IMR-90 (cell line): Measurements from ENCODE around the gene KCNK7. TPM values are rescaled to one million over a fixed set of nuclear protein-coding genes. Genes with fewer than 3 reads are reported as not detected.

Experiments used
- ATAC-seq: fragments of 200-7000 bp; cut with Tn5 transposase; 2 replicates; pipeline ENCODE4 v1.9.1; 2020; ENCODE audit warnings: low read depth, mild to moderate bottlenecking, moderate library complexity
- BruUV-seq: library from RNA; stranded (reverse); fragments of 400-500 nt; replicated peaks from 2 replicates; lab custom pipeline; 2021; lab: Mats Ljungman, UMichigan
- CTCF ChIA-PET: fragments of 300-600 bp; formaldehyde crosslinking; extraction: SDS; loops from one replicate; lab custom pipeline; 2021; ENCODE audit warnings: antibody characterized with exemption; lab: Yijun Ruan, JAX
- POLR2A ChIA-PET: fragments of 300-600 bp; sonication (Branson Sonifier 250); formaldehyde crosslinking; loops from one replicate; lab custom pipeline; 2022; ENCODE audit warnings: antibody characterized with exemption; ENCODE audit not compliant: unreplicated experiment; lab: Charles Lee
- DNase-seq: peaks from one replicate; pipeline ENCODE4 v3.0.0; 2013
- H2AFZ ChIP-seq: replicated peaks from 2 replicates; pipeline ENCODE3; 2013; ENCODE audit warnings: low read length, mild to moderate bottlenecking; ENCODE audit not compliant: poor library complexity
- H2AK5ac ChIP-seq: 2 replicates; pipeline ENCODE4 v1.6.1; 2013; ENCODE audit warnings: low read depth, low read length, inconsistent platforms
- H2AK9ac ChIP-seq: replicated peaks from 2 replicates; pipeline ENCODE3; 2013; ENCODE audit warnings: mild to moderate bottlenecking, low read depth, low read length, moderate library complexity; ENCODE audit not compliant: poor library complexity
- H2BK120ac ChIP-seq: 2 replicates; pipeline ENCODE4 v1.6.1; 2013; ENCODE audit warnings: low read depth, low read length, inconsistent platforms
- H2BK15ac ChIP-seq: 3 replicates; pipeline ENCODE4 v1.6.1; 2013; ENCODE audit warnings: low read depth, low read length, inconsistent platforms
- H2BK20ac ChIP-seq: 2 replicates; pipeline ENCODE4 v1.6.1; 2013; ENCODE audit warnings: low read depth, mild to moderate bottlenecking, inconsistent platforms, low read length, moderate library complexity
- H2BK5ac ChIP-seq: 2 replicates; pipeline ENCODE4 v1.6.1; 2013; ENCODE audit warnings: mild to moderate bottlenecking, low read depth, low read length, inconsistent platforms; ENCODE audit not compliant: poor library complexity, severe bottlenecking
- H3K14ac ChIP-seq: replicated peaks from 2 replicates; pipeline ENCODE4 v1.6.1; 2013; ENCODE audit warnings: low read depth, low read length, inconsistent platforms
- H3K18ac ChIP-seq: 2 replicates; pipeline ENCODE4 v1.6.1; 2013; ENCODE audit warnings: low read depth, low read length, control low read depth
- H3K23ac ChIP-seq: 2 replicates; pipeline ENCODE4 v1.6.1; 2013; ENCODE audit warnings: low read depth, low read length, inconsistent platforms
- H3K27ac ChIP-seq: 2 replicates; pipeline ENCODE4 v1.5.1; 2013; ENCODE audit warnings: mild to moderate bottlenecking, control low read depth, low read length; ENCODE audit not compliant: insufficient read depth
- H3K27me3 ChIP-seq: 2 replicates; pipeline ENCODE4 v1.6.1; 2013; ENCODE audit warnings: low read length; ENCODE audit not compliant: control insufficient read depth, insufficient read depth
- H3K36me3 ChIP-seq: 2 replicates; pipeline ENCODE4 v1.6.1; 2013; ENCODE audit warnings: low read length, mixed read lengths; ENCODE audit not compliant: control insufficient read depth, insufficient read depth
- H3K4ac ChIP-seq: 2 replicates; pipeline ENCODE4 v1.6.1; 2013; ENCODE audit warnings: low read depth, low read length, inconsistent platforms
- H3K4me1 ChIP-seq: 2 replicates; pipeline ENCODE4 v1.6.1; 2013; ENCODE audit warnings: low read length, mixed read lengths; ENCODE audit not compliant: control insufficient read depth, insufficient read depth
- H3K4me2 ChIP-seq: 2 replicates; pipeline ENCODE4 v1.6.1; 2013; ENCODE audit warnings: low read depth, mild to moderate bottlenecking, control low read depth, low read length, moderate library complexity
- H3K4me3 ChIP-seq: 2 replicates; pipeline ENCODE4 v1.5.1; 2013; ENCODE audit warnings: low read depth, mild to moderate bottlenecking, control low read depth, low read length, moderate library complexity; ENCODE audit not compliant: insufficient read depth
- H3K56ac ChIP-seq: 2 replicates; pipeline ENCODE4 v1.6.1; 2013; ENCODE audit warnings: low read length, inconsistent platforms; ENCODE audit not compliant: insufficient read depth; ENCODE audit errors: extremely low read depth
- H3K79me1 ChIP-seq, 2 experiments: 2 replicates each; pipeline ENCODE4 v1.6.1; 2013; ENCODE audit warnings: low read length in 2 of 2, inconsistent platforms in 1 of 2, low read depth in 1 of 2
- H3K9ac ChIP-seq: 2 replicates; pipeline ENCODE4 v1.6.1; 2013; ENCODE audit warnings: low read depth, low read length, control low read depth
- H3K9me1 ChIP-seq: 2 replicates; pipeline ENCODE4 v1.6.1; 2013; ENCODE audit warnings: low read length, inconsistent platforms; ENCODE audit not compliant: insufficient read depth
- H3K9me3 ChIP-seq: 2 replicates; pipeline ENCODE4 v1.6.1; 2013; ENCODE audit warnings: low read length; ENCODE audit not compliant: control insufficient read depth, insufficient read depth
- H4K20me1 ChIP-seq: 2 replicates; pipeline ENCODE4 v1.6.1; 2013; ENCODE audit warnings: low read length, inconsistent platforms; ENCODE audit not compliant: insufficient read depth
- H4K5ac ChIP-seq: 2 replicates; pipeline ENCODE4 v1.6.1; 2013; ENCODE audit warnings: mild to moderate bottlenecking, low read depth, low read length, control low read depth
- H4K8ac ChIP-seq, 2 experiments: 2 replicates each; pipeline ENCODE4 v1.6.1; 2013; ENCODE audit warnings: low read depth in 2 of 2, low read length in 2 of 2, control low read depth in 1 of 2, inconsistent platforms in 1 of 2
- H4K91ac ChIP-seq: 2 replicates; pipeline ENCODE4 v1.6.1; 2013; ENCODE audit warnings: low read depth, low read length, inconsistent platforms; ENCODE audit not compliant: insufficient read depth
- CEBPB ChIP-seq: IDR thresholded peaks from 2 replicates; pipeline ENCODE4 v1.6.1; 2012; ENCODE audit warnings: low read depth, low read length, improper control_type of control experiment
- CTCF ChIP-seq: conservative IDR thresholded peaks from 2 replicates; pipeline ENCODE4 v1.5.1; 2012; ENCODE audit warnings: mild to moderate bottlenecking, low read depth, low read length, improper control_type of control experiment
- MAFK ChIP-seq: IDR thresholded peaks from 2 replicates; pipeline ENCODE4 v1.6.1; 2012; ENCODE audit warnings: low read depth, low read length, improper control_type of control experiment
- MAZ ChIP-seq: IDR thresholded peaks from 2 replicates; pipeline ENCODE4 v1.6.1; 2012; ENCODE audit warnings: low read depth, mild to moderate bottlenecking, low read length, improper control_type of control experiment, moderate library complexity, borderline replicate concordance
- POLR2A ChIP-seq: IDR thresholded peaks from 2 replicates; pipeline ENCODE4 v1.6.1; 2012; ENCODE audit warnings: mild to moderate bottlenecking, low read depth, low read length
- RAD21 ChIP-seq: IDR thresholded peaks from 2 replicates; pipeline ENCODE4 v1.6.1; 2012; ENCODE audit warnings: low read length, improper control_type of control experiment
- RCOR1 ChIP-seq: IDR thresholded peaks from 2 replicates; pipeline ENCODE4 v1.6.1; 2012; ENCODE audit warnings: mild to moderate bottlenecking, low read length, improper control_type of control experiment; ENCODE audit not compliant: insufficient replicate concordance
- SMC3 ChIP-seq: fragments of 150-350 bp; IDR thresholded peaks from 2 replicates; pipeline ENCODE4 v1.6.1; 2016; ENCODE audit warnings: low read depth, mild to moderate bottlenecking, antibody characterized with exemption, low read length, moderate library complexity
- WGBS, 2 experiments: methylation state at CpG; one replicate each; pipeline versions ENCODE4 v1.1.5 to v1.1.7; 2013; ENCODE audit warnings: missing lambda C conversion rate in 2 of 2; ENCODE audit not compliant: insufficient read length in 1 of 2; ENCODE audit errors: extremely low coverage in 2 of 2; 5-methylcytosine and 5-hydroxymethylcytosine counted together
- dilution Hi-C: fragments of 300-500 bp; cut with HindIII; formaldehyde crosslinking; loops from one replicate; pipeline ENCODE4 v1.14.3; 2018; ENCODE audit warnings: low sequenced_read_pairs; ENCODE audit not compliant: unreplicated experiment
- in situ Hi-C: fragments of 300-500 bp; cut with MboI; formaldehyde crosslinking; loops from 3 replicates; pipeline ENCODE4 v1.14.3; 2019; ENCODE audit warnings: low sequenced_read_pairs, inconsistent platforms, mixed read lengths
- intact Hi-C: fragments of 100-400 bp; cut with micrococcal nuclease; formaldehyde crosslinking; loops from 2 replicates; pipeline ENCODE4 v1.10.0; 2022
- polyA plus RNA-seq, 3 experiments: library from polyadenylated mRNA; depleted of rRNA; stranded (reverse); fragments of >200 nt; gene quantifications; 2 replicates each; pipeline ENCODE4 v1.2.3, GENCODE V29; 2012; ENCODE audit warnings: low replicate concordance in 1 of 3
- total RNA-seq: library from RNA; depleted of rRNA; stranded (reverse); fragments of >200 nt; gene quantifications from 2 replicates; pipeline ENCODE4 v1.2.3, GENCODE V29; 2012

The KCNK7 gene
- total and polyA plus RNA-seq, 2 of the 4 experiments (the other 2 are of a cell fraction): 0.09 TPM; not detected in 1

DNA sequence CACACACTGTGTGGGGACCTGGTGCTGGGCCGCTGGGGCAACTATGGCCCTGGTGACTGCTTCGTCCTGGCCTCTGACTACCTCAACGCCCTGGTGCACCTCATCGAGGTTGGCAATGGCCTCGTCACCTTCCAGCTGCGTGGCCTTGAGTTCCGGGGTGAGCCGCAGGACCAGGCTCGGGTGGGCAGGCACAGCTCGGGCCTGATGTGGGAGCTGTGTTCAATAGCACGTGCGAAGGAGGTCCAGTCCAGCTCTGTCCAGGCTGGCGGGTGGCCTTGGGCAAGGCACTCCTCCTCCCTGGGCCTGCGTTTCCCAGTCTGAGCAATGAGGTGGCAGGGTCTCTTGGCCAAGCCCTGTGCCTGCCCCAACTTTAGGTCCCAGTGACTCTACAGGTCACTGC lies 34.0 kb upstream of the KCNK7 start:
- H4K91ac ChIP-seq: no peak overlapping the region
- intact Hi-C loops: no loop called here
- no TSS peak for BruUV-seq
- no peak overlapping the region for H3K56ac ChIP-seq
- H3K27ac ChIP-seq: no peak overlapping the region
- no peaks in the 10 kb centered on the region for H3K9me3 ChIP-seq
- H2BK5ac ChIP-seq: no peak overlapping the region
- CTCF ChIA-PET: no interaction called here
- H3K4me3 ChIP-seq: no peak overlapping the region
- H4K8ac ChIP-seq: no peak overlapping the region
- DNase-seq: no peak
- no peak overlapping the region for H3K14ac ChIP-seq
- no peak overlapping the region for H2BK15ac ChIP-seq
- dilution Hi-C loops: no loop called here
- H3K23ac ChIP-seq: no peak overlapping the region
- no peaks in the 10 kb centered on the region for H3K4me1 ChIP-seq
- H3K36me3 ChIP-seq: peaks cover 81% of the 10 kb centered on the region
- H3K9me1 ChIP-seq: no peaks in the 10 kb centered on the region
- no peak overlapping the region for H3K4me2 ChIP-seq
- H3K4ac ChIP-seq: no peak overlapping the region
- ATAC-seq: no peak
- in situ Hi-C loops: no loop called here
- peaks cover 6 to 14% of the 10 kb centered on the region in 2 experiments; a peak in 2 of 4 replicates for H3K79me1 ChIP-seq
- POLR2A ChIA-PET: no interaction called here
- H2BK120ac ChIP-seq: no peak overlapping the region
- no peak overlapping the region for H4K5ac ChIP-seq
- no peak for TF ChIP-seq CTCF
- no peak for TF ChIP-seq SMC3
- no peak for TF ChIP-seq MAFK
- no peak for TF ChIP-seq CEBPB
- no peak for TF ChIP-seq POLR2A
- TF ChIP-seq RCOR1: no peak
- TF ChIP-seq MAZ: no peak
- TF ChIP-seq RAD21: no peak
- no peak overlapping the region for H2AK5ac ChIP-seq
- WGBS, 2 experiments: 98% methylated on average over 13 of the region's 14 CpGs; no CpG with 5 or more reads in 1 of the 2 experiments
- H3K9ac ChIP-seq: no peak overlapping the region
- no peak overlapping the region for H3K18ac ChIP-seq
- no peaks in the 10 kb centered on the region; the same call in none of the 2 replicates for H4K20me1 ChIP-seq
- H2AK9ac ChIP-seq: peak overlapping the region; percentile 78
- no peak overlapping the region for H2BK20ac ChIP-seq
- no peaks in the 10 kb centered on the region for H3K27me3 ChIP-seq
- no peak overlapping the region for H2AFZ ChIP-seq
